ENCODE data around the gene SKIC2. TPM values are rescaled to one million over a fixed set of nuclear protein-coding genes. Genes with fewer than 3 reads are reported as not detected.

Gene SKIC2
- total and polyA plus RNA-seq, 2 of the 4 experiments (the other 2 are of a cell fraction): 30.6 to 46.0 TPM

DNA sequence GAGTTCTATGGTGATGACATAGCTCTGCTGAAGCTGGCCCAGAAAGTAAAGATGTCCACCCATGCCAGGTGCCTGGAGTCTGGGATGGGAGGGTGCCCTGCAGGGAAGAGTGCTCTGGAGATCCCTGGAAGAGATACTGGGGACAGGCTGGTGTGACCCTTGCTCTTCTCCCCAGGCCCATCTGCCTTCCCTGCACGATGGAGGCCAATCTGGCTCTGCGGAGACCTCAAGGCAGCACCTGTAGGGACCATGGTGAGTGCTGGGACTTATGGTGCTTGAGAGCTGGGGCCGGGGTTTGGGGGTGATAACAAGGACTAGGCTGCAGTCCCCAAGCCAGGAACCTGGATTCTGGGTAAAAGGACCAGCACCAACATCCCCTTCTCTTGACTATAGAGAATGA, 15.2 kb upstream of the SKIC2 start:
- no peak overlapping the region for H4K5ac ChIP-seq (ENCODE audit: low read depth, low read length)
- no peak overlapping the region for H3K9ac ChIP-seq (ENCODE audit: low read depth, low read length)
- TF ChIP-seq FOS (IDR thresholded peaks at IDR 0.05; ENCODE audit: low read depth, low read length) (no peak), POLR2A (IDR thresholded peaks at IDR 0.05; ENCODE audit: low read depth, low read length) (no peak), CHD1 (IDR thresholded peaks at IDR 0.05; ENCODE audit: low read depth, low read length) (no peak), RFX5 (IDR thresholded peaks at IDR 0.05; ENCODE audit: low read depth, low read length) (no peak), NFE2L2 (IDR thresholded peaks at IDR 0.05; ENCODE audit: low read depth, low read length) (no peak), RAD21 (IDR thresholded peaks at IDR 0.05; ENCODE audit: low read length) (no peak), ELK1 (IDR thresholded peaks at IDR 0.05; ENCODE audit: borderline replicate concordance, low read depth, low read length) (no peak), CEBPB (IDR thresholded peaks at IDR 0.05; ENCODE audit: low read depth, low read length) (no peak), MXI1 (IDR thresholded peaks at IDR 0.05; ENCODE audit: borderline replicate concordance, low read depth, low read length) (no peak), MAZ (IDR thresholded peaks at IDR 0.05; ENCODE audit: borderline replicate concordance, low read depth, low read length) (no peak), RCOR1 (IDR thresholded peaks at IDR 0.05; ENCODE audit: insufficient replicate concordance, low read length) (no peak), CTCF (conservative IDR thresholded peaks at IDR 0.05; ENCODE audit: low read depth, low read length) (no peak), MAFK (IDR thresholded peaks at IDR 0.05; ENCODE audit: low read depth, low read length) (no peak)
- H2AFZ ChIP-seq (replicated peaks; ENCODE audit: low read length, poor library complexity): no peak overlapping the region
- no peaks in the 10 kb centered on the region for H3K36me3 ChIP-seq (ENCODE audit: control insufficient read depth, insufficient read depth, low read length)
- H3K4me2 ChIP-seq (ENCODE audit: low read depth, low read length): no peak overlapping the region
- ChIA-PET CTCF (interaction anchor here (0.7 kb wide), 1 partner anchor 1357 kb away, joined by 3 read pairs; no protein-coding TSS in a partner anchor), POLR2A (ENCODE audit: unreplicated experiment) (no interaction called here)
- H3K4ac ChIP-seq (ENCODE audit: low read depth, low read length): no peak overlapping the region
- no peak overlapping the region for H3K27ac ChIP-seq (ENCODE audit: insufficient read depth, low read length)
- H3K9me1 ChIP-seq (ENCODE audit: insufficient read depth, low read length): peaks cover 8% of the 10 kb centered on the region
- intact Hi-C loops (cut with micrococcal nuclease) (no loop called here), dilution Hi-C loops (cut with HindIII; ENCODE audit: low sequenced_read_pairs, unreplicated experiment) (no loop called here), in situ Hi-C loops (cut with MboI; ENCODE audit: low sequenced_read_pairs) (loop anchor here (10.0 kb wide), 1 partner anchor 259 kb away; the partner anchor contains the start of gene LY6G5C)
- H3K18ac ChIP-seq (ENCODE audit: low read depth, low read length): no peak overlapping the region
- no peak overlapping the region for H3K14ac ChIP-seq (replicated peaks; ENCODE audit: low read depth, low read length)
- no peaks in the 10 kb centered on the region for H3K9me3 ChIP-seq (ENCODE audit: control insufficient read depth, insufficient read depth, low read length)
- H3K79me1 ChIP-seq (ENCODE audit: low read depth in 1 of 2, low read length in 2 of 2): no peaks in the 10 kb centered on the region
- no peak overlapping the region for H2BK5ac ChIP-seq (ENCODE audit: low read depth, low read length, poor library complexity, severe bottlenecking)
- H2AK9ac ChIP-seq (replicated peaks; ENCODE audit: low read depth, low read length, poor library complexity): no peak overlapping the region
- no peak overlapping the region for H3K4me3 ChIP-seq (ENCODE audit: insufficient read depth, low read depth, low read length)
- H4K8ac ChIP-seq (ENCODE audit: low read depth in 2 of 2, low read length in 2 of 2): no peak overlapping the region
- no peak overlapping the region for H3K23ac ChIP-seq (ENCODE audit: low read depth, low read length)
- H3K4me1 ChIP-seq (ENCODE audit: control insufficient read depth, insufficient read depth, low read length): peaks cover 23% of the 10 kb centered on the region
- H4K20me1 ChIP-seq (ENCODE audit: insufficient read depth, low read length): no peaks in the 10 kb centered on the region
- H3K56ac ChIP-seq (ENCODE audit: extremely low read depth, insufficient read depth, low read length): no peak overlapping the region
- no TSS peak for BruUV-seq (replicated peaks)
- DNase-seq (no peak), ATAC-seq (ENCODE audit: low read depth) (no peak)
- H2AK5ac ChIP-seq (ENCODE audit: low read depth, low read length): no peak overlapping the region
- no peak overlapping the region for H2BK15ac ChIP-seq (ENCODE audit: low read depth, low read length)
- no peak overlapping the region for H2BK120ac ChIP-seq (ENCODE audit: low read depth, low read length)
- no CpG with 5 or more reads among the region's 3 CpGs for WGBS, 2 experiments (ENCODE audit: extremely low coverage in 2 of 2, insufficient read length in 1 of 2)
- no peak overlapping the region for H2BK20ac ChIP-seq (ENCODE audit: low read depth, low read length)
- H3K27me3 ChIP-seq (ENCODE audit: control insufficient read depth, insufficient read depth, low read length): no peaks in the 10 kb centered on the region
- H4K91ac ChIP-seq (ENCODE audit: insufficient read depth, low read depth, low read length): no peak overlapping the region
